GM08714 (cell line): ENCODE data around the gene CFAP299.
A peak's percentile ranks its signal among the peaks of the same experiment; 100 is the strongest.
"Not testable (repeated sequence)": the region's sequence is repeated elsewhere in the genome, so short reads cannot be mapped to it uniquely, and the experiment has no call there.

Experiments
- H3K4me3 ChIP-seq: fragments of 200-500 bp; sonication (Bioruptor generic); 2 replicates; pipeline ENCODE4 v1.5.1; 2014; ENCODE audit warnings: mild to moderate bottlenecking, low read length, inconsistent platforms
- ZNF274 ChIP-seq: IDR thresholded peaks from 2 replicates; pipeline ENCODE4 v1.6.1; 2012; ENCODE audit warnings: mild to moderate bottlenecking, low read depth, low read length

CFAP299 gene

GRCh38 chr4:80311130-80311529, 24.4 kb upstream of the CFAP299 start:
- no peak for TF ChIP-seq ZNF274
- H3K4me3 ChIP-seq, result no peak overlapping the region

GRCh38 chr4:80312124-80312523, 23.4 kb upstream of the CFAP299 start:
- no peak overlapping the region for H3K4me3 ChIP-seq
- TF ChIP-seq ZNF274, result no peak

- H3K4me3 ChIP-seq, result no peak overlapping the region
- no peak for TF ChIP-seq ZNF274
These were observed 21.9 kb upstream of the CFAP299 start for GRCh38 chr4:80313627-80314026.

GRCh38 chr4:80315848-80316247, 19.7 kb upstream of the CFAP299 start:
- not testable (repeated sequence) for H3K4me3 ChIP-seq

GRCh38 chr4:80321341-80321740, 14.2 kb upstream of the CFAP299 start:
- TF ChIP-seq ZNF274, result no peak
- H3K4me3 ChIP-seq, result no peak overlapping the region

- no peak overlapping the region for H3K4me3 ChIP-seq
- TF ChIP-seq ZNF274, result no peak
These were observed 13.8 kb upstream of the CFAP299 start for GRCh38 chr4:80321776-80322175.

GRCh38 chr4:80322716-80323115, 12.8 kb upstream of the CFAP299 start:
- no peak overlapping the region for H3K4me3 ChIP-seq
- no peak for TF ChIP-seq ZNF274

GRCh38 chr4:80324171-80324570, 11.4 kb upstream of the CFAP299 start:
- TF ChIP-seq ZNF274, result no peak
- H3K4me3 ChIP-seq, result no peak overlapping the region

GRCh38 chr4:80331693-80332092, 3.8 kb upstream of the CFAP299 start:
- no peak overlapping the region for H3K4me3 ChIP-seq
- TF ChIP-seq ZNF274, result no peak

GRCh38 chr4:80333121-80333520, 2.4 kb upstream of the CFAP299 start:
- TF ChIP-seq ZNF274, result no peak
- H3K4me3 ChIP-seq, result no peak overlapping the region

GRCh38 chr4:80334568-80334967, 962 bp upstream of the CFAP299 start:
- no peak for TF ChIP-seq ZNF274

GRCh38 chr4:80335226-80335553, 340 bp upstream of the CFAP299 start:
- H3K4me3 ChIP-seq, result peak overlapping the region; percentile 56; the same call in 1 of the 2 replicates

More at GRCh38 chr4:80334568-80334967, 962 bp upstream of the CFAP299 start:
- H3K4me3 ChIP-seq, result no peak overlapping the region

GRCh38 chr4:80336582-80336981, 1.1 kb downstream of the CFAP299 start:
- no peak for TF ChIP-seq ZNF274
- no peak overlapping the region for H3K4me3 ChIP-seq

More at GRCh38 chr4:80335226-80335553, 340 bp upstream of the CFAP299 start:
- no peak for TF ChIP-seq ZNF274

- H3K4me3 ChIP-seq, result no peak overlapping the region
- TF ChIP-seq ZNF274, result no peak
These were observed 4.5 kb downstream of the CFAP299 start for GRCh38 chr4:80340036-80340435.

GRCh38 chr4:80342684-80343083, 7.2 kb downstream of the CFAP299 start:
- H3K4me3 ChIP-seq, result not testable (repeated sequence)

- no peak for TF ChIP-seq ZNF274
- H3K4me3 ChIP-seq, result no peak overlapping the region
These were observed 8.4 kb downstream of the CFAP299 start for GRCh38 chr4:80343887-80344286.

- no peak overlapping the region for H3K4me3 ChIP-seq
- TF ChIP-seq ZNF274, result no peak
These were observed 24.6 kb downstream of the CFAP299 start for GRCh38 chr4:80360084-80360483.
